ENCODE measurements around the gene QDPR. TPM values are rescaled to one million over a fixed set of nuclear protein-coding genes. Genes with fewer than 3 reads are reported as not detected.

QDPR gene
- total and polyA plus RNA-seq, 9 of the 15 experiments (the other 6 are each of a cell fraction or from before 2014, with no cell fraction given) = 5.7 to 29.7 (median 17.2) TPM

GRCh38 chr4:17515445-17516407 is 3.8 kb upstream of the QDPR start (continued):
- TF ChIP-seq CTCFL (IDR thresholded peaks at IDR 0.05; ENCODE audit: borderline replicate concordance, insufficient read depth, low read depth, low read length, poor library complexity, severe bottlenecking) (no peak), ZNF518B (CRISPR knock-in tag; IDR thresholded peaks at IDR 0.05) (no peak), ELF1 (tag; IDR thresholded peaks at IDR 0.05) (no peak)

All from K562 (cell line).